Motor neuron (in vitro differentiated cells): ENCODE data around the gene MPHOSPH9. TPM values are rescaled to one million over a fixed set of nuclear protein-coding genes. Genes with fewer than 3 reads are reported as not detected.

Experiments used
- ATAC-seq, 8 experiments: fragments of 200-7000 bp; cut with Tn5 transposase; replicated peaks in 6 of 8; 2 replicates each; pipeline ENCODE4 v1.8.0; 2021; ENCODE audit warnings: mild to moderate bottlenecking in 8 of 8, moderate library complexity in 8 of 8
- H3K27ac ChIP-seq, 2 donors: fragments of 250-450 bp; sonication (Bioruptor Pico); 2 replicates each; pipeline ENCODE4 v1.9.0; 2021; ENCODE audit warnings: antibody characterized with exemption in 2 of 2, mild to moderate bottlenecking in 2 of 2, moderate library complexity in 1 of 2
- H3K4me1 ChIP-seq, 2 donors: fragments of 250-450 bp; sonication (Bioruptor Pico); replicated peaks in 1 of 2; 2 replicates each; pipeline ENCODE4 v1.6.1; 2021; ENCODE audit warnings: antibody characterized with exemption in 2 of 2, mild to moderate bottlenecking in 2 of 2, moderate library complexity in 1 of 2
- H3K4me3 ChIP-seq, 5 donors: fragments of 250-450 bp; sonication (Bioruptor Pico); 2 replicates each; pipeline ENCODE4 v1.9.0; 2021; ENCODE audit warnings: antibody characterized with exemption in 5 of 5, mild to moderate bottlenecking in 5 of 5, moderate library complexity in 4 of 5
- WGBS, 10 experiments: fragments of 450-650 bp; shearing (Covaris generic); methylation state at CpG; one replicate each; pipeline ENCODE4 v1.0.0; 2022; 5-methylcytosine and 5-hydroxymethylcytosine counted together
- in situ Hi-C, 9 experiments: fragments of 400-800 bp; cut with MboI; loops; one replicate each; pipeline ENCODE4 v1.15.0; 2021; ENCODE audit warnings: low sequenced_read_pairs in 9 of 9, low pct_unique_long_range_greater_than_20kb in 2 of 9; ENCODE audit not compliant: unreplicated experiment in 9 of 9
- total RNA-seq, 8 experiments: library from RNA; unstranded; fragments of 300-600 nt; gene quantifications; 2 replicates each; pipeline versions ENCODE4 v1.2.3 to v1.2.4, GENCODE V29; 2022

The MPHOSPH9 gene
- total RNA-seq, 8 experiments from 2014 or later = 24.8 to 88.3 (median 35.8) TPM

DNA sequence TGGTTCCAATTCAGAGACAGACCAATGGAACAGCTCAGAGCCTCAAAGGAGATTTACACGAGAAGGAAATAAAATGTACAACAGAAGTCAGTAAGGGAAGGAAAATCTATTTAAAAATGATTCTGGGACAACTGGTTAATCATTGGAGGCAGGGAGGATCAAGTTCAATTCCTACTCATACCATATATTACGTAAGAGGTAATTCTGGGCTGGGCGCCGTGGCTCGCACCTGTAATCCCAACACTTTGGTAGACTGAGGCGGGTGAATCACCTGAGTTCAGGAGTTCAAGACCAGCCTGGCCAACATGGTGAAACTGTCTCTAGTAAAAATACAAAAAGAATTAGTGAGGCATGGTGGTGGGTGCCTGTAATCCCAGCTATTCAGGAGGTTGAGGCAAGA is 45.3 kb downstream of the MPHOSPH9 start:
- Histone ChIP-seq H3K4me1 (no peaks in the 10 kb centered on the region), H3K27ac (no peak overlapping the region), H3K4me3 (no peak overlapping the region)
- in situ Hi-C loops = no loop called here
- WGBS, 10 experiments = 75 to 100% (median 91%) methylated on average over 1 to 5 of the region's 6 CpGs; no CpG with 5 or more reads in 2 of the 10 experiments
- ATAC-seq = no peak

DNA sequence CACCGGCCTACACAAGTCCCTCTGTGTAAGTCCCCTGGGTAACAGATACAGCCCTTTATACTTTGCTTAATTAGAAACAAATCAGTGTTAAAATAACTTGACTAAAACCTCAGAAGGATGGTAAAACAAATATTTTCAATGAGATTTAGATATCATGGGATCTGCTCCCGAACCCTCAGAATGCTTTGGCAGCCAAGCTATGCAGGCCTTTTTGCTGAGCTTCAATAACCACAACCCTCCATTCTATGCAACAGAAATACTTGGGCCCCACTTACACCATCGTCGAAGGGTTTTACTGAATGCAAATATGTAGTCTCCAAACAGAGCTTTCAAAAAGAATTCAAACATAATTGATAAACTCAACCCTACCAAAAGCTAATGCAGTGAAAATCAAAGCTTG is 52.8 kb downstream of the MPHOSPH9 start:
- in situ Hi-C loops = no loop called here
- no peak for ATAC-seq
- WGBS, 10 experiments = 83 to 100% (median 96%) methylated on average over 2 to 4 of the region's 4 CpGs; no CpG with 5 or more reads in 2 of the 10 experiments
- H3K4me1 ChIP-seq = no peaks in the 10 kb centered on the region
- no peak overlapping the region for H3K4me3 ChIP-seq
- H3K27ac ChIP-seq = no peak overlapping the region

DNA sequence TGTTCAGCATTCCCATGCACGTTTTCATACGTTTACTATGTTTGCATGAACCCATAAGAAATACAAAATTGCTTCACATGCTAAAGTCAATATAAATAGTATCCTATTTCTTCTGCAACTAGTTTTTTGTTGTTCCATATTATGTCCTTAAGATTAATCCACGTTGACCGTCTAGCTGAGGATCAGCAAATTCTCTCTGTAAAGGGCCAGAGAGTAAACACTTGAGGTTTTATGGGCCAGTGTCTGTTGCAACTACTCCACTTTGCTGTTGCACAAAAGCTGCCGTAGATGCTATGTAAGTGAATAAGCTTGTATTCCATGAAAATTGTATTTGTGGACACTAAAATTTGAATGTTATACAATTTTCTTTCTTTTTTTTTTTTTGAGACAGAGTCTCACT is 61.0 kb downstream of the MPHOSPH9 start:
- 44 to 100% (median 73%) methylated on average over 1 to 5 of the region's 5 CpGs for whole genome bisulfite sequencing, 10 experiments
- H3K27ac ChIP-seq = no peak overlapping the region
- no peaks in the 10 kb centered on the region for H3K4me1 ChIP-seq
- in situ Hi-C loops = no loop called here
- no peak overlapping the region for H3K4me3 ChIP-seq
- no peak for ATAC-seq

DNA sequence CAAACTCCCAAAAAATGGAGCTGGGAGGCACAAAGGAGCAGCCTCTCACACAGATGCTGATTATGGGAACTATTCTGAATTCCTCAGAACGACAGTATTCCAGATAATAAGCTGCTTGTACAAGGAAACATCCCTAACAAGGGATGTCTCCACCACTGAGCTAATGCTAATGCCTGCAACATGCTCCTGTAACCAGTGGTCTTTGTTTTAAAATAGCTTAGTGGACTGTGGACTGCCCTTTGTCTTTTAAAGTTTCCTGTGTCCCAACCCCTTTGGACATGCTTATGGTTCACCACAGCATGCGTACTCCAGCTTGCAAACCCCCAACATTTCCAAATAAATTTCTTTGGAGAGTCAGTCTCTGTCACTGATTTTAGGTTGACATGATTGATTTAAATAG is 65.6 kb downstream of the MPHOSPH9 start:
- Histone ChIP-seq H3K4me3 (no peak overlapping the region), H3K27ac (no peak overlapping the region), H3K4me1 (no peaks in the 10 kb centered on the region)
- WGBS, 10 experiments = 67 to 100% (median 92%) methylated on average over 1 to 2 of the region's 2 CpGs; no CpG with 5 or more reads in 4 of the 10 experiments
- ATAC-seq = no peak
- in situ Hi-C loops = no loop called here

DNA sequence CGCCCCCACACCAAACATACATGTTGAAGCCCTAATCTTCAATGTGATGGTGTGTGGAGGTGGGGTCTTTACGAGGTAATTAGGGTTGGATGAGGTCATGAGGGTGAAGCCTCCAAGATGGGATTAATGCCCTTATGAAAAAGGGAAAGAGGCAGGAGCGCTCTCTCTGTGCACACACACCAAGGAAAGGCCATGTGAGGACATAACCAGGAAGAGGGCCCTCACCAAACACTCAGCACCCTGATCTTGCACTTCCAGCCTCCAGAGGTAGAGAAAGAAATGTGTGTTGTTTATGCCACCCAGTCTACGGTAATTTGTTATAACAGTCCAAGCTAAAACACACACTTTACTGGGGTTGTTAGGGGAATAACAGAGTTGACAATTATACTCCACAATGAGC is 67.4 kb downstream of the MPHOSPH9 start:
- no peak overlapping the region for H3K4me3 ChIP-seq
- no peaks in the 10 kb centered on the region for H3K4me1 ChIP-seq
- no peak for ATAC-seq
- 60 to 100% (median 100%) methylated on average over 1 to 4 of the region's 4 CpGs; no CpG with 5 or more reads in 1 of the 10 experiments for WGBS, 10 experiments
- in situ Hi-C loops = no loop called here
- no peak overlapping the region for H3K27ac ChIP-seq

DNA sequence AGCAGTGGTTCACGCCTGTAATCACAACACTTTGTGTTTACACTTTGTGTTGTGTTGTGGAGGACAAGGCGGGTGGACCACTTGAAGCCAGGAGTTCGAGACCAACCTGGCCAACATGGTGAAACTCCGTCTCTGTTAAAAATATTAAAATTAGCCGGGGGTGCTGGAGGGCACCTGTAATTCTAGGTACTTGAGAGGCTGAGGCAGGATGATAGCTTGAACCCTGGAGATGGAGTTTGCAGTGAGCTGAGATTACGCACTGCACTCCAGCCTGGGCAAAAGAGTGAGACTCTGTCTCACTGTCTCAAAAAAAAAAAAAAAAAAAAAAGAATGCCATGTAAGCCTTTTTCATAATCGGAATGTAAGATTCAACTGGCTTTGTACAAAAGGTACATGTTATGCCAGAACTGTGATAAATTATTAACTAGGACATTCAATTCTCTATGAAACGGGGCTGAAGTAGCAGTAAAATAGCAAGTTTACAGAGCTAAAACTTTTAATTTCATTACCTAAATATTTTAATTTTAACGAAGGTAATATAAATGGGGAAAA is 68.2 kb downstream of the MPHOSPH9 start:
- no peak for ATAC-seq
- in situ Hi-C loops = no loop called here

DNA sequence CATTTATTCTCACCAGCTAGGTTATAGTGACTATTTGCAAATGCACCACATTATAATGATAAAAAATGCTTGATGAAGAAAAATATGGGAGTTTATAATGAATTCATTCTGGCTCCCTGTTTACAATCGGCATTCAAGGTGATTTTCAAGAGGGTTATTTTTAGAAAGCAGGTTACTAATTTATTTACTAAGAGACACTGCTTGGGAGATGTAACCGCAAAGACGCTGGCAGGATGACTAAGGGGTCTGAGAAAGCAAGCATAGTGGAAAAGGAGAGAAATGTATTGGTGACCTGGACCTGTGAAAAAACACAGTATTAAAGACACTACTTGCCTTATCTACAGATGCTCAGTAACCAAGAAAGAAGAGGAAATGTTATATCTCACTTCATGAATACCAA is 68.7 kb downstream of the MPHOSPH9 start:
- H3K4me1 ChIP-seq = no peaks in the 10 kb centered on the region
- no peak overlapping the region for H3K4me3 ChIP-seq
- H3K27ac ChIP-seq = no peak overlapping the region
- no peak for ATAC-seq
- in situ Hi-C loops = no loop called here
- WGBS, 10 experiments = 90 to 100% (median 100%) methylated on average over 1 to 3 of the region's 3 CpGs; no CpG with 5 or more reads in 2 of the 10 experiments

More for the DNA sequence above, 68.2 kb downstream of the MPHOSPH9 start:
- Histone ChIP-seq H3K27ac (no peak overlapping the region), H3K4me3 (no peak overlapping the region), H3K4me1 (no peaks in the 10 kb centered on the region)
- WGBS, 10 experiments = 84 to 97% (median 92%) methylated on average over 4 to 9 of the region's 9 CpGs

DNA sequence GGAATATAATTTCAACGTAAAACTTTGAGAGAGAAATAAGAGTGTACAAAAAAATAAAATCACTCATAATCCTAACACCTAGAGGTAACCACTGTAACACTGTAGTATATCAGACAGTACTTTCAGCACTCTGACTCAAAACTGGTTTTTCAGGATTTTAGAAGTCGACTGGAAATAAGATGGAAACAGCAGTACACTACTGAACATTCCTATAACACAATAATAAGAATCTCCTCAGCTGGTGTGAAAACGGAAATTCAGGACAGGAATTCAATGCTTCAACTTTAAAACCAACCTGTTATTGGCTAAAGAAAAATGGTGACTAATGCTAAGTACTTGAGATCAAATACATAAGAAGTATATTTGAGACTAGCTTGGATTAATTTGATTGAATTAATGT is 69.7 kb downstream of the MPHOSPH9 start:
- no peak for ATAC-seq
- H3K4me1 ChIP-seq = no peaks in the 10 kb centered on the region
- no peak overlapping the region for H3K27ac ChIP-seq
- in situ Hi-C loops = no loop called here
- 60 to 100% (median 92%) methylated on average over 1 to 3 of the region's 3 CpGs for WGBS, 10 experiments
- no peak overlapping the region for H3K4me3 ChIP-seq

DNA sequence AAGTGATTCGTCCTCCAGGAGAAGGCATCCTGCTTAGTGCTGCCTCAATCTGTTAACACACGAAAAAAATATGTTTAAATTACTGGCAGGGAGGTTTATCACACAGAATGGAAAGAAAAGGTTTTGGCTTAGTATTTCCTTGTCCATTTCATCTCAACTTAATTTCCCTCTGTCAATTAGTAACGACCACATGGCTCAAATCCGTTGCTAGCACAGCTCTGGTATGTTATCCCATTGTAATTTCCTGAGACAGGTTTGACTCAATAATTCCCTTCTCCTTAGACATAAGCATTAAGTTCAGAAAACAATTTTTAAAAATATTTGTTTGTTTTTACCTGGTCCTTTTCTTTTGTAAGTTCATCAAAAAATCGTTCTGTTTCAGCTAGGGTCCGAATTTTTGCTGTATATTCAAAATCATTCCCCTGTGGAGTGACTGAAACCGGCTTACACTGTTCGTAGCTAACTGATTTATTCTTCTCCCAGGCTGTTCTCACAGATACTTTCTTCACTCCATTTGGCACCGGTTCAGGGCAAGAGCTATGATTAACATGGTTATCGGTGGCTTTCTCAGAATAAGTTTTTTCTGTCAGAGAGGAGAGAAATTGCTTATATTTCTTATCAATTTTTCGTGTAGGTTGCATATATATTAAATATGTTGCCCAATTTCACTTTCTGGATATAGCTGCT is 72.0 kb downstream of the MPHOSPH9 start:
- Histone ChIP-seq H3K4me3 (no peak overlapping the region), H3K4me1 (no peaks in the 10 kb centered on the region), H3K27ac (no peak overlapping the region)
- ATAC-seq = no peak
- WGBS, 10 experiments = 71 to 96% (median 84%) methylated on average over 3 to 11 of the region's 11 CpGs
- in situ Hi-C loops = no loop called here

DNA sequence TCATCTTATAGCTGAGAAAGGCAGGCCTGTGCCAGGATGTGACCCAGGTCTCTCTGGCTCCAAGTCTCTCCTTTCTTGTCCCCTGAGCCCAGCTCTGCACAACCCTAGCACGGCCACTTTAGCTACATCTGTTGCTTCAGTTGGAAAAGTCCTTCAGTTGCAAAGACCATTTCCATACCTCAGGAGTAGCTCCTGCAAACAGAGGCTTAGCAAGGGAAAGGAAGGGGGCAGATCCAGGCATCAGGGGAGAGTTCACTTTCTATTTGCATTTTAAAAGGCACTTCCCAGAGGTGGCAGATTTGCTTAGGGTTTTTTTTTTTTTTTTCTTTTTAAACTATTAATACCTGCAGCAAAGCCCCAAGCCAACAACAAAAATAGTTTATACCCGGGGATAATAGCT is 79.0 kb downstream of the MPHOSPH9 start:
- ATAC-seq = no peak
- Histone ChIP-seq H3K27ac (no peak overlapping the region), H3K4me3 (no peak overlapping the region), H3K4me1 (peaks cover 3 to 9% of the 10 kb centered on the region in 2 donors)
- in situ Hi-C loops = no loop called here
- 0 to 75% (median 17%) methylated on average over 1 to 2 of the region's 2 CpGs; no CpG with 5 or more reads in 2 of the 10 experiments for WGBS, 10 experiments

DNA sequence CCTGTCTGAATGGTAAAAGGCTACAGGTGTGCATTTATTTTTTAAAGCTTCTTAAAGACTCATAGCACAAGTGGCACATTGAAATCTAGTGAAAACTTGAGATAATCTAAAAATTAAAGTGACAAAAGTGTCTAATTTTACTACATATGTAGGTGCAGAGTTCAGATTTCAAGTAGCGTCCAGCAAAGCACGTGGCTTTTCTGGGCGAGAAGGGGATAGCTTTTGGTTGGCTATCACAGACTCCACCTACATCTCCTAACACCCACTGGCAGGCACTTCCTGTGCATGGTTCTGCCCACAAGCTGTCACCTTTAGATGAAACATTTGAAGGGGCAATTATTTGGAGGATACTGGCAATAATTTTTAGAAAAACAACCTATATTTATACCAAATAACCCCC is 80.1 kb downstream of the MPHOSPH9 start:
- no peak overlapping the region for H3K27ac ChIP-seq
- 65 to 100% (median 84%) methylated on average over 1 to 3 of the region's 3 CpGs; no CpG with 5 or more reads in 2 of the 10 experiments for WGBS, 10 experiments

DNA sequence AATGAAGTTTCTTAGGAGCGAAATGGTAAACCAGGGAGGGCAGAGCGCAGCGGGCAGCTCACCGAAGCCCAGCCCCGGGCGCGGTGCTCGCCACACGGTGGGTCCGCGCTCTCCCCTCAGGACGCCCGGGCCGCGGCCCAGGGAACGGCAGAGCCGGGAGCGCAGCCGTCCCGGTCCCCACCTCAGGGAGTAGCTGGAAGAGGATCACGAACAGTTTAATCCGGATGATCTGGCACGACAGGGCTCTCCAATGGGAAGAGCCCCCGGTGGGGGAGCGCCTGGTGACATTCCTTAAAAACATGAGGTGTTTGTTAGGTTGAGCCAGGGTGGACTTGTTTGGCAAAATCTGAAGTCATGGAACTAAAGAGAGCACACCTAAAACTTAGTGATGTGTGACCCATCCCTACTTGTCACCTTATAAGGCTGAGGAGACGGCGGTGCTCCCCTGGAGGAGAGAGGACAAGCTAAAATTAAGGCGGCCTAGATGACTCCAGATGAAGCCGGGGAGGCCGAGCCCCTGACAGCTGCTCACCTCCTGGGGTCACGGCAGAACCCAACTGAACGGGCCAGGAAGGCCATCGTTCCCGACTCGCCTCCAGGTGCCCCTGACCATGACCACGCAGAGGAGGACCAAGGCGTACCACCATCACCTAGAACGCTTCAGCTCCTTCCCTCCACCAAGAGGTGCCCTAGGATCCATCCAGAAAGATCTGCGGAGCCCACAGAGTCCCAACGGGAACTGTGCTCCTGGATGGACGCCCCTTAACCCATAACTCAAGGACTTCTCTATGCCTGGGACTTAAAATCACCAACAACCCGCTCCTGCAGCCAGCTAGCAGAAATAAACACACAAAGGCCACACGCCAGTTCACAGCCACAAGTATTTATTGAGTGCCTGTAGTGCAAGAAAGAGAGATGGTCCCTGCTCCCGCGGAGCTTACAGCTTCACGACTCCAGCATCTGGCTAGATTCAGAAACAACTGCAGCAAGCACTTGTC is 81.2 kb downstream of the MPHOSPH9 start:
- WGBS, 10 experiments = 62 to 100% (median 80%) methylated on average over 2 to 8 of the region's 46 CpGs; no CpG with 5 or more reads in 3 of the 10 experiments
- peak overlapping the region; percentile 51 to 74 (median 55) for H3K4me3 ChIP-seq
- H3K27ac ChIP-seq = peak overlapping the region in 1 of 2 donors; percentile 21
- H3K4me1 ChIP-seq = peaks cover 3 to 9% of the 10 kb centered on the region in 2 donors
- in situ Hi-C loops = no loop called here
- ATAC-seq = peak; percentile 12 to 48 (median 30)

More for the DNA sequence above, 80.1 kb downstream of the MPHOSPH9 start:
- no peak for ATAC-seq
- in situ Hi-C loops = no loop called here
- peaks cover 3 to 9% of the 10 kb centered on the region in 2 donors for H3K4me1 ChIP-seq
- no peak overlapping the region for H3K4me3 ChIP-seq
